NCI-H1694 (cell line): ENCODE data around the gene RPL7A.
"Not testable (repeated sequence)": the region's sequence is repeated elsewhere in the genome, so short reads cannot be mapped to it uniquely, and the experiment has no call there.

Source experiments
- DNase-seq: peaks from one replicate; lab custom pipeline; 2025; lab: John Stamatoyannopoulos, UW

Gene RPL7A

DNA sequence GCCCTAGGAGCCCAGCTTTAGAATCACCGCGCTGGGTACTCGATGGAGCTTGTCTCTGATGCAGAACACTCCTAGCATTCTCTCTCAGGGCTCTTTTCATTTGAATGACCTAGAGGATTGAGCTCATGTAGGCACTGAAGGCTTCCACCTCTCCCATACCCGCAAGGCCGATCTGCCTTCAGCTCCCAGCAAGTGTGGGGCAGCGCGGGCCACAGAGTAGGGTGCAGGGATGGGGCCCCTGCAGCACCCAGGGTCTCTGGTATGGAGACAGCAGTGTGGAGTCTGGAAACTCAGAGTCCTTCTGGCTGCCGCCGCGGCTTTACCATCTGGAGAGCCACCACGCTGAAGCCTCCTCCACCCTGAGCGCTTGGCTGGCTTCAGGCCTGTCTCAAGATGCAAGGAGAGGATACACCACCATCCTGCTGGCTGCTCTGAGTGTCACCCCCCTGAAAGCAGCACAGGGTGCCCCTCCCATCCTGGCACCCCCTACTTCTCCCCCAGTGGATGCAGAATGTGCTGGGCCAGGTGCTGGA is 41.1 kb downstream of the RPL7A start:
- no peak for DNase-seq

DNA sequence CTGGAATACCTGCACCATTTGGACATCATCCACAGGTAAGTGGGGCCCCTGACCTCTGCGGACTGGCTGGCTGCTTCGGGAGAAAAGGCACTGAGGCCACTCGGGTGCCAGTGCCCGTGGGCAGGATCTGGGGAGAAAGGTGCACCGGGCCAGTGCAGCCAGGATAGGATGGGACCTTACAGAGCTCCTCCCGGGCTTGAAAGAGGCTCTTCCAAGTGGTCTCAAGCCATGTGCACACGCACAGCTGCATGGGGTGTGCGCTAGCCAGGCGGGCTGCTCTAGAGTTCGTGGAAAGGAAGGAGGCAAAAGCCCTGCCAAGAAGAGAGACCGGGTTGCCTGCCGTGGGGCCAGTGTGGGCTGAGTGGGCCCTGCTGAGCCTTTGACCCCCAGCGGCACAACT is 41.5 kb downstream of the RPL7A start:
- DNase-seq, result no peak

GRCh38 chr9:133390713-133391112 is 42.7 kb downstream of the RPL7A start:
- no peak for DNase-seq

GRCh38 chr9:133391449-133391848 is 43.4 kb downstream of the RPL7A start:
- not testable (repeated sequence) for DNase-seq

DNA sequence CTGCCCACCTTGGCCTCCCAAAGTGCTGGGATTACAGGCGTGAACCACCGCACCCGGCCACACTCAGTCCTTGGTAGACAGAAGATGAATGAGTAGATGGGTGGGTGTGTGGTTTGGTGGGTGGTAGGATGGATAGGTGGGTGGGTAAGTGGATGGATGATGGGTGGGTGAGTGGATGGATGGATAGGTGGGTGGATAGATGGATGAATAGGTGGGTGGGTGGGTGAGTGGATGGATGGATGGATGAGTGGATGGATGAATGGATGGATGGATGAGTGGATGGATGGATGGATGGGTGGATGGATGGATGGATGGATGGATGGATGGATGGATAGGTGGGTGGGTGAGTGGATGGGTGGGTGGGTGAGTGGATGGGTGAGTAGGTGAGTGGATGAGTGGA is 44.3 kb downstream of the RPL7A start:
- not testable (repeated sequence) for DNase-seq

GRCh38 chr9:133393399-133393798 is 45.4 kb downstream of the RPL7A start:
- DNase-seq, result no peak

DNA sequence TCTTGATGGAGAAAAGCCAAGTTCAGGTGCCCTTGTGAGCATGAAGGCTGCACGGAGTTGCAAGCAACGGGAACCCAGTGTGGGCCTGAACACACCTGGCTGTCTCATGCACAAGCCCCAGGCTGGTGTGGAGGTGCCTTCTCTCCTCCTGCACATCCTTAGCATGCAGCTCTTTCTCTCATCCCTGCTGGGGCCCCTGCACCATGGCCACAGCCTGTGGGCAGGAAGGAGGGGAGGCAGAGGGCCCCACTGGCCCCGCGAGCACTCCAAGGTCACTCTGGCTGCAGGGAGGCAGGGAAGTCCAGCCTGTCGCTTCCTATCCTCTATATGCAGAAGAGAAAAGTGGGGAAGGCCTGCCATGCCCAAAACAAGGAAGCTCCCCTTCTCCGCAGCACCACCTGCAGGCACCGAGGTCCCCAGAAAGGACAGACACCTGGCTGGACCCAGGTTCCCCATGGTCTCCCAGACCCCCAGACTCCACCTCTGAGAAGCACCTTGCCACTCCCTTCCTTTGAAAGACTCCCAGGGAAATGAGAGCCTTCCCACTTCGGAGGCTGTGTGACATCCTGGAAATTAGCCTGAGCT is 46.8 kb downstream of the RPL7A start:
- DNase-seq, result no peak

DNA sequence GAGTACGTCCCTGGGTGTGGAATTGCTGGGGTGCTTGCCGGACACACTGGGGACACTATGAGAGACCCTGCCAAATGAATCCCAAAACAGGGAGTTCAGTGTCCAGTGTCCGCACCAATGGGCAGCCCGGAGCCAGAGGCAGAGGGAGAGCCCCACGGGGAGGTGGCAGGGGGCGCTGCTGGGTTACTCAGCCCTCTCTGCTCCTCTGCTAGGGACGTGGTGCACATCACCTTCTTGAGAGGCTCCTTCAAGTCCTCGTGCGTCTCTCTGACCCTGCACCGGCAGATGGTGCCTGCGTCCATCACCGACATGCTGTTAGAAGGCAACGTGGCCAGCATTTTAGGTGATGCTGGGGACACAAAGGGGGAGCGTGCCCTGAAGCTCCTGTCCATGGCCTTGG is 48.9 kb downstream of the RPL7A start:
- no peak for DNase-seq

GRCh38 chr9:133397370-133397769 is 49.4 kb downstream of the RPL7A start:
- DNase-seq, result no peak

GRCh38 chr9:133397895-133398294 is 49.9 kb downstream of the RPL7A start:
- no peak for DNase-seq

GRCh38 chr9:133400292-133400691 is 52.3 kb downstream of the RPL7A start:
- no peak for DNase-seq
